Hippocampal formation (tissue), 2 donors: ENCODE data around the gene CYRIA.

Source experiments
- DNase-seq, 2 donors: peaks; one replicate each; lab custom pipeline; 2025; lab: John Stamatoyannopoulos, UW

Gene CYRIA

DNA sequence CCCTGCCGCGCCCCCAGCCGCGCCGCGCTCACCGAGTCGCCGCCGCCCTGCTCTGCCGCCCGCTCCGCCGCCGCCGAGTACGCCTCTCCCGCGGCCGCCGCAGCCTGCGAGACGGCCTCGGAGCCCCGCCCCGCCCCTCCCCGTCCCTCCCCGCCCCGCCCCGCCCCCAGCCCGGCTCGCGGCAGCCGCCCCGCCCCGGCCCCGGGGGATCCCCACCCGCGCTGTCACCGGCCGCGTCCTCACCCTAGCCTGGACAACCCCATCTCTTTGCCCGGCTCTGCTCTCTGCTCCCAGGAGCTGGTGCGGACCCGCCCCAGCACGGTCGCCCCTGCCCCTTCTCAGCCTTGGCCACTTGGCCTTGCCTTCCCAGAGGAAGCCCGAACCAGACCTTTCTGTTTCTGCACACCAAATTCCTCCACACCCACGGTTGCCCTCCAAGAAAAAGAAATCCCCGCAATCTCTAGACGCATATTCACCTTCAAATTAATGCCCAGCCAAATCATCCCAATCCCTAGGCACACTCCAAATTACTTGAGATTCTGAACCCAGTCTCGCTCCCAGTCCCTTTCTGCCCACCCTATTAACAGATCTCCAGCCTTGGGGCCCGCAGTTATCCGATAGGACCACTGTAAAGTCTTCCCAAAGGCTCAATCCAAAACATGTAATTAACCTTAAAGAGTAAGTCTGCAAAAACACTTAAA is at the start of gene CYRIA:
Gene CYRIA, minus strand, starts transcription at position 87 of the 701 bp plus-strand sequence. CDS start 77,715 bp downstream, outside the sequence.
- peak in 1 of 2 donors; percentile 64 for DNase-seq

DNA sequence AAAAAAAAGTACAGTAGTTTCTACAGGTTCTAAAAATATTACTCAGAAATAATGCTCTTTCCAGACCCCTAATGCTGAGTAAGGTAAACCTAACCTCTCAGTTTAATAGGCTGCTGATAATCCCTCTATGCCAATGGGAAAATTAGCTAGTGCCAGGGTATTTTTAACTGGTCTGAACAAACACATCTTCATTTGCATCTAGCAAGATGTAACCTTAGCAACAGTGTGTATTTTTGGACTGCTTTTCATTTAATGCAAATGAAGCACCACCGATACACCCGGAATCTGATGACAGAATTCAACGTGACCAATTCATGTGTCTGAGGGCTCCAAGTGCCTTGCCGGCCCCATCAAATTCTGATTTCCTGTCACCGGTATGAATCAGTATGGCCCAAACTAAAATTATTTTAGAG is 47.4 kb upstream of the CYRIA start:
- DNase-seq, result peak in 1 of 2 donors; percentile 61

DNA sequence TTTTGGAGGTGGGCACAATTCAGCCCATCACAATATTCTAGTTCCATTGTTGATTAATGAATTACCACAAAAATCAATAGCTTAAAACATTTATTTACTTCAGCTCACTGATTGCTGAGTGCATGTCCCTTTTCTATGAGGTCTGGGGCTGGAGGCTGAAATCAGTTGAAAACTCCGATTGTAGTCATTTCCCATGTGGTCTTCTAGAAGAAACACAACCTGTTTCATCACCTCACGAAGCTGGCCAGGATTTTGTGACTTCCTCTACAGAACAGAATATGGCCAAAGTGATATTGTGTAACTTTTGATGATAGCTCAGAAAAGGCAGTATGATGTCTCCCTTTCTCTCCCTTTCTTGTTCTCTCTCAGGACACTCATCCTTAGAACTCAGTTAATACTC is 44.1 kb upstream of the CYRIA start:
- DNase-seq, result no peak

DNA sequence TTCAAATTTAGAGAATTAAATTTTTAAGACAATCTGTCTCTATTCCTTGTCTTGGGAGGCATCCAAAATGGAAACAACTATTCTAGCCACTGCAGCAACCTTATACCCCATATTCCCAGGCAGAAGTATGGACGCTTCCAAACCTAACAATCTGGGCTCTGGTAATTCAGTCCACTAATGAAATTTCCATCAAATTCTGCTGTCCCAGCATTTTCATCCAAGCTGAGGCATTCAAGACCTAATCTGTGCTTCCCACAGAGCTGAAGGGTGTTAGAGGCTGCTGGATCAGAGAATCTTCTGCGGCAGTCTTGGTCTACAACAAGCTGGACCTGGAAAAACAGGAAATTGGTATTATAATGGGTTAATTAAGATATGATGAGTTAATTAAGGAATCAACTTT is 42.5 kb upstream of the CYRIA start:
- DNase-seq, result no peak

DNA sequence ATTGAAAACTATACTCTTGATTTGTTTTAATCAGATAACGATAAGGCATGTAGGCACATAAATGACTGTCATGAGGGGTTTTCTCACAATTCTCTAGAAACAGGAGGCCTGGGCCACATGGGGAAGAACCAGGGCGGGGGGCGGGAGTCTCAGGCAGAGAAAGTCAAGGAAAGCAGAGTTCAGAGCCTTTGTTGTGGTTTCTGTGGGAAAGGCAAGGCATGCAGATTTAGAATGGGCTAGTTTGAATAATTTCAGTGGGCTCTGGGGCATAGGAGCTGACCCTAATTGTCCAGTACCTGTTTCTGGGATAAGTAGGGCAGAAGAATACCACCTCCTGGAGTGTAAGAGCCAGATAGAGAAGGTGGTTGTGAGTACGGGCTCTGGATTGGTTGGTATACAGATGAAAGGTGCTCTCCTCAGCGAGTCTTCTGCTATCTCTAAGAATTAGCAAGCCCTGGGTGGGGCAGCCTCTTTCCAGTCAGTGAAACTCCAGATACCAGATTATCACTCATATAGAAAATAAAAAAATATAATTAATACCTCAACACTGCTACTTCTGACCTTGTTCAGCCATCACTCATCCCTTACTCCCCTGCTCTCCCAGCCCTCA is 41.5 kb upstream of the CYRIA start:
- no peak for DNase-seq

DNA sequence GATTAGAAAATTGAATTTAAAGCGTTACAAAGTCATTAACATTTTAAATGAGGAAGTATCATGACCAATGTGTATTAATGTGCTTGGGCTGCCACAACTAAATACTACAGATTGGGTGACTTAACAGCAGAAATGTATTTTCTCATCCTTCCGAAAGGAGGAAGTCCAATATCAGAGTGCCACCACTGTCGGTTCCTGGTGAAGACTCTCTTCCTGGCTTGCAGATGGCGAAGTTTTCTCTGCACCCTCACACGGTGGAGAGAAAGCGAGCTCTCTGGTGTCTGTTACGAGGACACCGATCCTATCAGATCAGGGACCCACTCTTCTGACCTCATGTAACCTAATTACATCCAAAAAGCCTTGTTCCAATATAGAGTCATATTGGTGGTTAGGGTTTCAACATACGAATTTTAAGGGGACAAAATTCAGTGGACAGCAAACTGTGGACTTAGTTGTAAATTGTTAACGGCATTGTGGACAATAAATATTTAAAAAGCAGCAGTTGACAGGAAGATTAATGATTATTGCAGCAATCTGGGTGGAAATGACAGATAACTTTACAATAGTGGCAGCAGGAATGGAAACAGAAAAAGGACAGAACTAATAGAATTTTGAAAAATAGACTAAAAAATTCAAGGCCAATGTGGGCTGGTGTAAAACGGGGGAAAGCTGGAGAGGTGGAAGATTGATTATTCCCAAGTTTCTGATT is 35.1 kb upstream of the CYRIA start:
- DNase-seq, result no peak

DNA sequence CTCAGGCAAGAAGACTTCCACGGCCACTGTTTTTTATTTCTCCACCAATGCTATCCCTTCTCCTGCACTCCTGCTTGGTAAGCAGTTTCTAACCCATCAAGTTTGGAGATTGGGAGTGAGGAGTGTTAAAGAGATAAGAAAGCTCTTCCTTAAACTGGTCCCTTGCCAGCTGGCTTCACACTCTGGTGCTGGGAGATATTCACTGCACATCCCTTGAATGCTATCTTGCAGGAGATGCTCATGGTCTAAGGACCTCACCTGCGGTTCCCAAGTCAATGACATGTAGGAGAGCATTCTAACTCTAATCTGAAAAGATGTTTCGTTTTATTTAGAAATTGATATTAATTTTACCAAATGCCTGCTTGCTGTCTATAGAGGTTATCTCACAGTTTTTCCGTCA is 28.2 kb upstream of the CYRIA start:
- DNase-seq, result no peak

DNA sequence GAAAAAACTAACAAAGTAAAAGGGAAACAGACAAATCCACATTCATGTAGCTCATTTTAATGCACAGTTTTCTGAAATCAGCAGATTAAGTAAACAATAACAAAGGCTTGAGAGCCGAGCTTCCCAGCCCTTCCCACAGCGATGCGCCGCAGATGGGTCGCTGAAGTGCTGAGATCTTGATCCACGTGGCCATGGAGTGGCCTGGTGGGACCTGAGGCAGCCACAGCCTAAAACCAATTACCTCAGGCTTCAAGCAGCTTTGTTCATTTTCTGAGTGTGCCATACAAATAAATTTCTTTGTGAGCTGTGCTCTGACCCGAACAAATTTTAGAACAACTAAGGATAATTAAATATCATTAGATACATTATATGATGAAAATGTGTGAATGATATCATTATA is 25.6 kb upstream of the CYRIA start:
- DNase-seq, result no peak

DNA sequence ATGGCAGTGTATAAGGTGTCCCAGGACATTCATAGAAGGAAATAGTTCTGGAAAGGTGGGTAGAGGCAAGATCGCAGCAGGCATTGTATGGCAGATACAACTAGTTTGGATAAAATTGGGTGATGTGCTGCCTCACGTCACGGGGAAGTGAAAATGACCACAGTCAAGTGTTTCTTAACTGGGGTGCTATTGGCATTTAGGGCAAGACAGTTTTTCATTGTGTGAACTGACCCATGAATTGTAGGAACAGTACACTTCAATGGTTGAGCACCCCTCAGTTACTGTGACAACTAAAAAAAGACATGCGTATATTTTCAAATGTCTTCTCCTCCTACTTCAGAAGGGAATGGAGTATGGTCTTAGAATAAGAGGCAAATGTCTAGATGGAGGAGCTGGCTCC is 22.3 kb upstream of the CYRIA start:
- DNase-seq, result no peak

DNA sequence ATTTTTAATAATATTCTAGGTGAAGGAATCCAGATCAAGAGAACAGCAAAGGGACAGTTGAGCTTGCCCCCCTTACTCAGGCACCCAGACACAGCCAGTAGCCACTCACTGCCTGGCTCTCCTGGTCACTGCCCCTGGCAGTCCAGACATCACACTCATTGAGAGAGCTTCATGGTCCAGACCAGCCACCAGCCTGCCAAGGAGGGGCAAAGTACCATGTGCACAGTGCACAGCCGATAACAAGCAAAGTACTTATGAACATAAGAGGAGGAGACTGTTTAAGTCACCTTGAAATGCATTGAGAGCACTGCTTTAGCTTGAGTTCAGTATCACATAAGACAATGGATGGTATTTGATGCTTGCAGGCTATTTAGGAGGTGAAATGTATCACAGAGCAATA is 21.6 kb upstream of the CYRIA start:
- no peak for DNase-seq

DNA sequence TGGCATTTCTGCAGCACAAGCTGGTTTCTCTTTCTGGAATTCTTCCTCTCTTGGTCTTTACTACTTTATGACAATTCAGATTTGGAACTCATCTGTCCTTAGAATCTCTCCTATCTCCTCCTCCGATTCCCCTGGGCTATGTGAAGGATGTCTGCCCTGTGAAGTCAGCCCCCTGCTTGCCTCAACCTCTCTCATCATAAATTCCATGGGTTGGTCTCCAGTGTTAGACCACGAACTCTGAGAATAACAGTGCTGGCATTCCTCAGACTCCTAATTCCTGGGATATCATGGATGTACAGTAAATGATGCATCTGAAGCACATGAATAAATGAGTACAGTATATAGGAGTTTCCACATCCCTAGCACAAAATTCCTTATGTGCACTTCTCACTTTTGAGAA is 21.0 kb upstream of the CYRIA start:
- no peak for DNase-seq

DNA sequence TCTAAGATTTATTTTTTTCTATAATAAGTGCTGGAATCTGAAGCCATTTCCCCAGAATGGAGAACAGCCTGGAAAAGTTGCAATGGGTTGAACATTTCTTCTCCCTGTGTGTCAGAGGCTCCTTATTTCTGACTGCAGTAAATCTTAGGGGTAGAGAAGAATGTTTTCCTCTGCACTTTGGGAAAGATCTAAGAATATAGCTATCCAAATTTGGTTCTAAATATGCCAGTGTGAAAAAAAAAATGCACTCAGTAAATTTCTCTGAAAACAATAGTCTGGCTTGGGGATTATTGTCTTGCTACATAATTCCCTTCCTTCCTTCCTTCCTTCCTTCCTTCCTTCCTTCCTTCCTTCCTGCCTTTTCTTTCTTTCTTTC is 19.7 kb upstream of the CYRIA start:
- DNase-seq, result no peak

DNA sequence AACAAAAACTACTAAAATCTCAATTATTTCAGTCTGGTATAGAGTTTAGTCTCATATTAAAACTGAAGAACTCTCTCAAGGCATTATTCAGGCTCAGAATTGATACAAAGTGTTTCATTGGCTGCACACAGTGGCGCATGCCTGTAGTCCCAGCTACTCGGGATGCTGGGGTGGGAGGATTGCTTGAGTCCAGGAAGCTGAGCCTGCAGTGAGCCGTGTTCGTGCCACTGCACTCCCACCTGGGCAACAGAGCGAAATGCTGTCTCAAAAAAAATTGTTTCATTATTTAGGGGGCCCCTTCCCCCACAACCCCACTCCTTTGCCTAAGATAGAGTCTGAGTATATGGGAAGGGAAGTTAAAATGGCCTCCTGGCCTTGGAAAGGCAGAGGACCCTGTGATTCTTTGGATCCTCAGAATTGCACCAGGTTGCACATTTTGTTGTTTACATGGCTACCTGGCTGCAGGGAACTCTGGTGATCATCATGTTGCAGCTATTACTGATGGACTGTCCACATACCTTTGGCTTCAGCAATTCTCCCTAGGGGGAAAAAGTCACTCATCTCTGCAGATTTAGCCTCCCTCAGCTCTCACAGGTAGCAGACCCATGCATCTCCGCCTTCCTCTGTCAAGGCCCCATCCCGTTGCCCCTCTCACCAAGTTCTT is 19.2 kb upstream of the CYRIA start:
- no peak for DNase-seq

DNA sequence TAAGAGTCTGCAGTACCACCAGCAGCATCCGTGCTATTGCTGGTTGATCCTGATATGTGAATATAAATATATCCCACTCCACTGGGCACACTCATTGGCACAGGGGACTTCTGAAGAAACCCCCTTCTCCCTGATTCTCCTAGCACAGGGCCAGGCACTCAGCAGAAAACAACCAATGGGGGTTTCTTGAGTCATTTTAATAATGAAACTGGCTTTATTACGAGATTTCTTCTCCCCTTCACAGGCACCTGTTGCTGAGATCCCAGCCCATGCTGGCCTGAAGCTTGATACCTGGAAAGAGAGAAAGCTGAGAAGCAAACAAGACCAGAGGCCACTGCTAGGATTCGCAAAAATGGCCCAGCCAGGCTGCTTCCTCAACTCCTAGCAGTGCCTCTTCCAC is 17.9 kb upstream of the CYRIA start:
- no peak for DNase-seq

DNA sequence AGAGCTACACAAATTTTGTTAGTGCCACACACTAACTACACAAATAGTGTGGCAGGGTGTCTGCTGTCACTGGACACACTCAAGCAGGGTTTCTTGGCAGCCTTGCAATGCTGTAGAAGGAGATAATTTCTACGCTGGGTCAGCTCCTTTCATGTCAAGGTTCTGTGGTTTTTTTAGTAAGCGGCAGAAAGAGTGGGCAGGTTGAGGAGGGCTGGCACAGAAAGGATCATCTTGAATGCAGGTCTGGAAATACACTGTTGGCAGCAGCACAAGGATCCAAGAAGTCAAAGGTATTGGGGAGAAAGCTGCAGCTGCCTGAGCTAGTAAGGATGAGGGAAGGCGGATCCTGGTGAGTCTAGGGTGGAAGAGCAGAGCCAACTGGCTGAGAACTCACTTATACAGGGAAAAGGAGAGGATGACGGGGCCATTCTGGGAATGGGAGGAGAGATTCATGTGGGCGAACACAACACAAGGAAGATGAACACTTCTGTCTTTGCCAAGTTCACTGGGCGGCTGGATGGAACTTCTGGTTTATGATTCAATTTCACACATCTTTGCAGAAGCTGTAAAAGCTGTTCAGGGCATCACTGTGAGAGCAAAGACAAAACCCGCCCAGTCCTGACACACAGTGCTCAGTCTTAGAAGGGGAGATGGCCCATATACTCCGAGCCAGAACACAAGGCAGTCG is 16.9 kb upstream of the CYRIA start:
- DNase-seq, result no peak

DNA sequence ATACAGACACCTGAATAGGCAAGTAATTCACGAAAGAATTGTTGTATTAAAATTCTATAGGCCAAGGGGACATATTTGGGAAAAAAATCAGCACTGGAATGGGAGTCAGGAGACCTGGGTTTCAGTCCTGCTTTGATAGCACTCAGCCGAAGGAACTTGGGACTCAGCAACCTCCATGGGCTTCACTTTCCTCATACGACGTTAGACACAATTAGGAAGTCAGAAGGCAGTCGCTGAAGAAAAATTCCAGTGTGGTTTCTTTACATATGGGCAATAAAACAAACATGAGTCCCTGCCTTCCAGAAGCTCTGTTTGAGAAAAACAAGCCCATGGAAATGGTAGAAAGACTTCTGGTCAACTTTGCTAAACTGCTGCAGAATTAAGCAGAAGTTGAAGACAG is 15.1 kb upstream of the CYRIA start:
- no peak for DNase-seq

DNA sequence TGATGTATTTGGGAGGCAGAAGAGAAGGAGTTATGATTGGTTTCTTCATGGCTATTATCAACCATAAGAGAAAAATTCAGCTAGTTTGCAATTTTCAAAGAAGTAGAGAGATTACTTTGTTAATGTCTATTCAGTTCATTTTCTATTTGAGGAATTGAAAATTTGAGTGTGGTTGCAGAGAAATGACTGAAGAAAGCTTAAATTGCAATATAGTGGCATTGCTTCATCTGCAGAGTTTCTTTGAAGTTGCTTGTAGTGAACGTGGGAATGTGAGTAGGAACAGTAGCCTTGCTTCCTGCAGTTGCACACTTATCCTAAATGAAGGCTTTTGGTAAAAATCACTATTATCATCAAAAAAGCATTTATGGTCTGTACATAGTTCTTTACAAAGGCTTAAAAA is 14.7 kb upstream of the CYRIA start:
- no peak for DNase-seq

DNA sequence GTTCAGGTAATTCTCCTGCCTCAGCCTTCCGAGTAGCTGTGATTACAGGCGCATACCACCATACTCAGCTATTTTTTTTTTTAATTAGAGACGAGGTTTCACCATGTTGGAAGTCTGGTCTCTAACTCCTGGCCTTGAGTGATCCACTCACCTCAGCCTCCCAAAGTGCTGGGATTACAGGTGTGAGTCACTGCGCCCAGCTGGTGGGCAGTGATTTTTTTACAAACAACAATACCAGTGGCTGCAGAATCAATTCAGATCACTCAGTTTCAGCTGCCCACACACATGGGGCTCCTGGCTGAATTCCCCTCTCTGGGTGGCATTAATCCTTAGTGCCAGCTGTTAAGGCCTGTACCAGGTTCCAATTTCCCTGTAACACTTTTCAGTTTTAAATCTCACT is 13.3 kb upstream of the CYRIA start:
- DNase-seq, result no peak

DNA sequence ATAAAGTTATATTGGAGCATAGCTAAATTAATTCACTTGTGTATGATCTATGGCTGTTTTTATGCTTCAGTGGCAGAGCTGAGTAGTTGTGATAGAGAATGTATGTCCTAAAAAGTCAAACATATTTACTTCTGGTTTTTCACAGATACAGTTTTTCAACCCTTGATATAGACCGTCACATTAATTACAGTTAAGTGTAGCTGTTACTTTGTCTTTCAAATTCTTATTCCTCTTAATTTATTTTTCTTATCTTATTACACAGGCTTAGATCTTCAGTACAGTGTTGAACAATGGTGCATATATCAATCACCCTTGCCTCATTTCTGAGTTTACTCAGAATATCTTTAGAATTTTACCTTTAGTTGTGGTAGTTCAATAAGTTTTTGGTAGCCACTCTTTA is 12.2 kb upstream of the CYRIA start:
- no peak for DNase-seq

DNA sequence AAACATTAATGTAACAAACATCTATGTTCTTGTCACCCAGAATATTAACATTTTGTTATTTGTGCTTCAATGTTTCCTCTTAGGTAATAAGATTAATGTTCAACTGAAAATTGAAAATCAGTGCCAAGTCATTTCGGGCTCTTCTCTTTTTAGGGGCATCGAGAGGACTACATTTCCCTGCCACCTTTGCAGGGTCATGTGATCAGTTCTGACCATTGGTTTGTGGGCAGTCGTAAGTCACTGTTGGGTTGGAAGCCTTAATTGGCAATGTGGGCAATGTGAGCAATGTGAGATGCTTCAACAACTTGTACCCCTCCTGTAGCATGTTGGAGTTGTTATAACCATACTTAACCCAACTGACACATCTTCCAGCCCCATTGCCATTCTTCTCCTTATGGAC is 10.1 kb upstream of the CYRIA start:
- DNase-seq, result no peak

DNA sequence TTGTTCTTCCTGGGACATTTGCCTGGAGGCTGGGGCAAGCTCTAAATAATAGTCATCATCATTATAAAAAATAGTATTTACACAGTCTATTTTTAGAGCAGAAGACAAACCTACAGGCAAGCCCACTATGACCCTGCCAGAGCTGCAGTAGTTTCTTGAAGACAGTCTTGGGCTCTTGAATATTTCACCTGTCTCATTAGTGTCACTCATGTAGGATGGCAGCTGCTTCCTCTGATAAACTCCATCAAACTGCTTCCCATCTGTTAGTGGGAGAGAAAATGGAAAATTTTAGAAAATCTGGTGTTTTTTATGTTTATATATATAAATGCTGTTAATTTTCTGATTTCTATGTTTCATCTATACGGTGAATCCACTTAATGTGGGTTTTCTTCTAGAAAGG is 8.5 kb upstream of the CYRIA start:
- DNase-seq, result no peak

DNA sequence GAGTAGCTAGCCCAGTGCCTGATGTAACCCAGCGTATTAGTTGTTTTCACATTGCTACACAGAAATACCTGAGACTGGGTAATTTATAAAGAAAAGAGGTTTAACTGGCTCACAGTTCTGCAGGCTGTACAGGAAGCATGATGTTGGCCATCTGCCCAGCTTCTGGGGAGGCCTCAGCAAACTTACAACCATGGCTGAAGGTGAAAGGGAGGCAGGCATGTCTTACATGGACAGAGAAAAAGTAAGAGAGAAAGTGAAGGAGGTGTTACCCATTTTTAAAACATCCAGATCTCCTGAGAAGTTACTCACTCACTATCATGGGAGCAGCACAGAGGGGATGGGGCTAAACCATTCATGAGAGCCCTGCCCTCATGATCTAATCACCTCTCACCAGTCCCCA is 6.1 kb upstream of the CYRIA start:
- DNase-seq, result no peak
